ENCODE measurements around the gene COL15A1. TPM values are rescaled to one million over a fixed set of nuclear protein-coding genes. Genes with fewer than 3 reads are reported as not detected.

Gene COL15A1
- total RNA-seq, 1 experiment from 2014 or later, result not detected

- no peak overlapping the region for H3K9ac ChIP-seq (ENCODE audit: extremely low read depth, insufficient read length, low read length)
- no peaks in the 10 kb centered on the region for H3K27me3 ChIP-seq (ENCODE audit: insufficient read depth, low read length)
- H3K27ac ChIP-seq (ENCODE audit: insufficient read length, low read depth, low read length), result no peak overlapping the region
- no peak overlapping the region for H3K4ac ChIP-seq (ENCODE audit: low read depth, low read length)
- H3K23ac ChIP-seq (ENCODE audit: insufficient read length, low read depth, low read length), result no peak overlapping the region
- H3K56ac ChIP-seq (ENCODE audit: insufficient read length, low read depth, low read length), result no peak overlapping the region
- no peak overlapping the region for H4K5ac ChIP-seq (ENCODE audit: insufficient read length, low read depth, low read length)
- H3K4me1 ChIP-seq (ENCODE audit: insufficient read depth, low read length), result peaks cover 3% of the 10 kb centered on the region; the same call in 1 of the 2 replicates
- H3T11ph ChIP-seq (ENCODE audit: low read length), result no peak overlapping the region
- TF ChIP-seq CTCF (conservative IDR thresholded peaks at IDR 0.05), result no peak
- WGBS (ENCODE audit: extremely low coverage, insufficient read length, low lambda C conversion rate), result no CpG with 5 or more reads among the region's 5 CpGs
- no peak overlapping the region for H2BK20ac ChIP-seq (ENCODE audit: low read depth, low read length, poor library complexity, severe bottlenecking)
- H3K79me1 ChIP-seq (ENCODE audit: insufficient read depth, low read depth, low read length, poor library complexity, severe bottlenecking), result no peaks in the 10 kb centered on the region
- Mint-ChIP-seq H3K9me3 (no peaks in the 10 kb centered on the region), H3K27me3 (ENCODE audit: low read depth) (peaks cover 17% of the 10 kb centered on the region; the same call in 1 of the 2 replicates), H3K4me3 (no peak overlapping the region), H3K27ac (no peak overlapping the region), H3K36me3 (ENCODE audit: insufficient read depth in 1 of 3, low read depth in 3 of 3) (no peaks in the 10 kb centered on the region), H3K4me1 (peaks cover 6 to 11% of the 10 kb centered on the region in 2 experiments; a peak in 1 of 4 replicates)
- no peak overlapping the region for H3K4me2 ChIP-seq (ENCODE audit: insufficient read depth, insufficient read length, low read length)
- no peak overlapping the region for H4K91ac ChIP-seq (ENCODE audit: insufficient read length, low read depth, low read length)
- H4K8ac ChIP-seq (replicated peaks; ENCODE audit: insufficient read length, low read depth, low read length), result no peak overlapping the region
- no peaks in the 10 kb centered on the region for H3K79me2 ChIP-seq (ENCODE audit: insufficient read depth, low read length)
- H4K20me1 ChIP-seq (ENCODE audit: control insufficient read depth, insufficient read depth, insufficient read length), result no peaks in the 10 kb centered on the region
- no peak overlapping the region for H2AFZ ChIP-seq (ENCODE audit: low read length)
- no peak overlapping the region for H2BK120ac ChIP-seq (ENCODE audit: low read depth, low read length, poor library complexity, severe bottlenecking)
- H3K23me2 ChIP-seq (ENCODE audit: insufficient read length, low read depth, low read length, poor library complexity, severe bottlenecking), result no peaks in the 10 kb centered on the region
- H2BK15ac ChIP-seq (ENCODE audit: low read depth, low read length), result no peak overlapping the region
- no peak overlapping the region for H3K14ac ChIP-seq (ENCODE audit: insufficient read depth, low read length)
- H2AK5ac ChIP-seq (ENCODE audit: insufficient read length, low read length), result no peak overlapping the region
- no peaks in the 10 kb centered on the region for H3K9me3 ChIP-seq (ENCODE audit: control insufficient read depth, low read depth, low read length)
- H2BK5ac ChIP-seq (ENCODE audit: insufficient read length, low read length), result no peak overlapping the region
- H2BK12ac ChIP-seq (ENCODE audit: insufficient read length, low read depth, low read length), result no peak overlapping the region
- H3K18ac ChIP-seq (ENCODE audit: insufficient read length, low read depth, low read length), result no peak overlapping the region
- no peak for DNase-seq
These were observed 10.5 kb upstream of the COL15A1 start for GRCh38 chr9:98933185-98933584.
